IPS DF 19.7 (cell line): ENCODE results near the gene PLCB2.

Experiments
- DNase-seq: peaks from one replicate; pipeline ENCODE4 v3.0.0-alpha.2; 2013; ENCODE audit warnings: low read depth, low spot score

The PLCB2 gene

DNA sequence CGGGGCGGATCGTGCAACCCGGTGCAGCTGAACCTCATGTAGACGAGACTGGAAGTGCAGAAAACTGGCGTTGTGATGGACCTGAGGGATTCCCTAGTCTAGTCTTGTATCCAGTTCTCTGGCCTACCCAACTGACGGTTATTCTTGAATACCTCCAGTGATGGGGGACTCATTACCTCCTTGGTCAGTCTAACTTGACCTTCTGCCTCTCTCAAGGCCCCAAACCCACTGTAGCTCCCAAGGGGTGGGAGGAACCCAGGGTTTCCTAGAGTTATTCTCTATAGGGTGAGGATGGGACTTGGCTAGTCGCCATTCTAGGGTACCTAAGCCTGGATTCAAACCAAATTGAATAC is 57.5 kb downstream of the PLCB2 start:
- DNase-seq: no peak

DNA sequence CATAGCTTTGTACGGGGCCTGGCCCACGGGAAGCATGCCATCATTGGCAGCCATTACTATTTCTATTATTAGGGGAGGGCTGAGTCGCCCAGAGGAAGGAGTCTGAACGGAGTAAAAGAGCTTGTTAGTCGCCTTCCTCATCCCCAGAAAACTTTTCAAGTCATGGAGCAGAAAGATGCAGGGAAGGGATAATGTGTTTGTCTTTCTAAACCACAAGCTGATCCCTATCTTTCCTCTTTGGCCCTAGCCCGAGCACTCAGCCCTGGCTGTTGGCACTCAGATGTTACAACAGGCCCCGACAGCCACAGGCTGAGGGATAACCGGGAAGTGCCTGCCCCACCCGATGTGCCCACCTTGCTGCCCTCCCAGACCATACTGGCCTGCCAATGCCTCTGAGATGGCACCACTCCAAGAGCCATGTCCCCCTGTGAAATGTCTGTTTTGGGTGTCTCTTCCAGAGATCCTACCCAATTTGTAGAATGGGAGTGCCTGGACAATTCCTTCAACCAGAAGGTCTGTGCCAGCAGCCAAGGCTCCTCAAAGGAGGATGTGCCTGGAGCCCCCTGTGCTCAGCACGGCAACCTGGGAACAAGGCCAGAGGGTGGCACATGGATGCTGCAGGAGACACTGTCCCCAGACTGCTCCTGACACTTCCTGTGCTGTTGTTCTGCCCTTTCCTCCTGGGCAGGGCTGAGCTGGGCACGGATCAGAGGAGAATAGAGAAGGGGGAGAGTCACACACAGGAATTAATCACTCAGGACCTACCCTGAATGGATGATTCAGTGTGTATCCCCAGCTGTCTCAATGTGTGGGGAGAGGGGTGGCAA is 58.0 kb downstream of the PLCB2 start:
- no peak for DNase-seq

DNA sequence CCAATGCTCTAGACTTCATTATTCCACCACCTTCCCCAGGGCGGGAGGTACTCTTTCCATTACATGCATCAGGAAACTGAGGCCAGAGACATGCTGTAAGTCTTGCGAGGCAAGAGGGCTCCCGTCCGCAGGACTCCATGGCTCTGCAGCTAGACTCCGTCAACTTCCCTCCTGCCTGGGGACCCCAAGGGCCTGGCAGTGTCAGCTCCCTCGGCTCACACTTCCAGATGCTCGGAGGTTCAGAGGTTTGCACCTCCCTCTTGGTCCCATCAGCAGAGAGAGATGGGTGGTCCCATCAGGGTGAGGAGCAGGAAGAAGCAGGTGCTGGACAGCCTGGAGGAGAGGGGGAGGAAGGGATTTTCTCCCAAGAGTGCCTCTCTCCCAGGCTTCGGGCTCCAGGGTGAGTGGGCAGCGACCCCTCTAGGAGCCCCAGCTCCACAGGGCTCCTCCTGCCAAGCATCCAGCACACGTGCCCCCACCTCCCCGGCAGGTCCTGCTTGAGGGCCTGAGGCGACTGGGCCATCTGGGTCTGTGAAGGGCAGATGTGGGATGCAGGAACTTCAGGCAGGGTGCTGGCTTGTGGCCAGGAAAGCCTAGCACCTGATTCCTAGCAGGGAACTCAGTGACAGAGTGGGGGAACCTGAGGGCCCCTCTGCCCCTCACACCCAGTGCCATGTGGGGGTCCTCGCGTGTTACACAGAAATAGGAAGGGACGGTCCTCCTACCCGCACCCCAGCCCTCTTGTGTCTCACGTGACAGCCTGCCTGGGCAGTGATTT is 59.5 kb downstream of the PLCB2 start:
- DNase-seq: no peak

DNA sequence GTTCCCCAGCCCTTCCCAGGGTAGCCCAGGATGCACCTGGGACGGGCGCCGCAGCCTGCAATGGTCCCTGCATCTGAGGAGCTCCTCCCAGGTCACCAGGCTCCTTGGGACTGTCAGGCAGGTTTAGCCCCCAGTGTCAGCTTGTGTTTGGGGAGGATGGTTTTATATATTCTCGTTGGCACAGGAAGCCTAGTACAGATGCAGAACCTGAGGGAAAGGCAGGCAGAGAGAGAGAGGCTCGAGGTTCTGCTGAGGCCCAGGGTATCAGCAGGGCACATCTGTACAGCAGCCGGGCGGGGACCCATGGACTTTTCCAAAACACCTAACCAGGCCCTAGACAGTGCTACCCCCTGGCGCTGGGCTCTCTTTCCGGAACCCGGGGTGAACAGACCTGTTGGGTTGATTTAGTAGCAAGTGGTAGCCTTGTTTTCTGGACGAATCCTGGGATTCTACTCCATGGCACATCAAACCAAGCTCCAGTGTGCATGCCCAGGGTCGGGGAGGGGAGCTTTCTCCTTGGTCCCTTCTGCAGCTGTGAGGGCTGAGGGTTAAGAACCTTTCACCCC is 60.2 kb downstream of the PLCB2 start:
- DNase-seq: no peak

DNA sequence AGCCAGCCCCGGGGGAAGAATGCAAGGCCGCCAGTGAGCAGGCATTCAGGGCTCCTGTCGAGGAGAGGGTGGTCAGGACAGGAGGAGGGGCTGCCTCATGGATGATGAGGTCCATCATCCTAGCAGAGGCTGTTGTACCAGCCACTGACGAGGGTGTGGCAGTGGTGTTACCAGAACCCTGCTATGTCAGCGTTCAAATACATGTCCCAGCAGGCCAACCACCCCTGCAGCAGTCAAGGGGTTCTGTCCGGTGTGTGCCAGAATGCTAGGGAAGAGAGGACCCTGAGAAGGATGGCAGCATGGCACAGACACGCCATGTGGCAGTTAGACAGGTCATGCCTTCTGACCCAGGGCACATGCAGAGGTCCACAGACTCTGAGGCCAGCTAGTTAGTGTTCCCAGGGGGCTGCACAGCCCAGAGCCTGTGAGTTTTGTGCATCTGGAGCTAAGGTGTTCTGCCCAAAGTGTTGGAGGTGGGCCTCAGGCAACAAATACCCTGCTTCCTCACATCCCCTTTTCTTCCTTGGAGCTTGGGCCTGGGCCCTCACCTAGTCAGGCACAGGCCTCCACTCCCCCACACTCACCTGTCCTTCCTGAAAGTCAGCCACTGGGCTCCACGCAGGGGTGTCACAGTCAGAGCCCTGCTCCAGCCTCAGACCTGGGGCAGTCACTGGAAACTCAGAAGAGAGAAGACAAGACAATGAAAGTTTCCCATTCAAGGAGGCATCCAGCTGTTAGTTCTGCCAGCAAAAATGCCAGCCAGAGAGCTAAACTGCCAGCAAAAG is 61.0 kb downstream of the PLCB2 start:
- DNase-seq: no peak

DNA sequence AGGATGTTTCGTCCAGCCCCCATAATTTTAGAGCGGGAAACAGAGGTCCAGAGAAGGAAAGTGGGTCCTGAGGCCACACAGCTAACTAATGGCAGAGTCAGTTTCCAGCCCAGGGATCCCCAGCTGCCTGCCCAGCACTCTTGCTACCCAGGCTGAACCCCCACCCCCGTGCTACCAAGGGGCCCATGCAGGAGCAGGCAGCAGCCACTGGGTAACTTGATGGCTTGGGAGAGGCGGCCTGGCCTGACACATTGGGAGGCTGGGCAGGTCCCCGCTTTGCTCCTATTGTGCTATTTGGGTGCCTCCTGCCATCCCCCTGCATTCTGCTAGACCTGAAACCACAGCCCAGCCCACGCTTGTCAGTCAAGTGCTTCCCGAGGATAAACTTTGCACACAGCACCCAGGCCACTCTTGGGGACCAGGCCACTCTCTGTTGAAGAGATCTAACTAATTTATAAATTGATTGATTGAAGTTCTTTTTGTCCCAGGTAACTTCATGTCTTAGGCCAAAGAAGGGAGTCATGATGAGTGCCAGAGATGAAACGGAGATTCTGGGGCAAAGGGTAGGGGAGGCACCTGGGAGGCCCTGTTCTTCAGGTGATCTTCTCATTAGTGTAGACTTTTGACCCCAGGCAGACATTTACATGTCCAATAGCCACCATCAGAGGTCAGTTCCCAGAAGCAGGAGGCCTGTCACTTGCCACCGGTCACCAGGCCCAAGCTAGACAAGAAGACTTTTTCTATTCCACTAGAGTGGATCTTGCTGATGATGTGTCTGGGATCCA is 61.9 kb downstream of the PLCB2 start:
- DNase-seq: no peak

DNA sequence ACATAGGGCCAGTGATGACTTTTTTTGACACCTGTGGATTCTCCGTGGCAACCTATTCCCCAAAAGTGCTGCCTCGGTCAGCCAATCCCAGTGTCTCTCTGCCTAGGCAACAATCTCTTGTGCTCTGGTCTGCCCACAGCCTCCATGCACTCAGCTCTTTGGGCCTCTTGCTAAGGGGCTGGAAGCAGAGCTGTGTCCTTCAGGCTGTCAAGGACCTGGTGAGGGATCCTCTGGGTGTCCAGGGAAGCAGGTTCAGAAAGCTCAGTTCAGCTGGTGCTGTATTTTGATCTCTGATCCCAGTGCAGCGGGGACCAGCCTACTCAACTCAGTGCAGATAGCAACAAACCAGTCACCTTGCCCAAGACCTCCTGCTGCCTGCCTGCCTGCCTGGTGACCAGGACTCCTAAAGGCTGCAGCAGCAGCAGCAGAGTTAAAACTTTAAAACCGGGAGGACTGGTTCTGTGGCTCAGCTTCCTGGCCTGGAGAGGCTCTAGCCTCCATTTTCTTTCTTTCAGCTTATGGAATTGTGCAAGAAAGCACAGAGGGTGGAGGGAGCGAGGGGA is 62.7 kb downstream of the PLCB2 start:
- no peak for DNase-seq

DNA sequence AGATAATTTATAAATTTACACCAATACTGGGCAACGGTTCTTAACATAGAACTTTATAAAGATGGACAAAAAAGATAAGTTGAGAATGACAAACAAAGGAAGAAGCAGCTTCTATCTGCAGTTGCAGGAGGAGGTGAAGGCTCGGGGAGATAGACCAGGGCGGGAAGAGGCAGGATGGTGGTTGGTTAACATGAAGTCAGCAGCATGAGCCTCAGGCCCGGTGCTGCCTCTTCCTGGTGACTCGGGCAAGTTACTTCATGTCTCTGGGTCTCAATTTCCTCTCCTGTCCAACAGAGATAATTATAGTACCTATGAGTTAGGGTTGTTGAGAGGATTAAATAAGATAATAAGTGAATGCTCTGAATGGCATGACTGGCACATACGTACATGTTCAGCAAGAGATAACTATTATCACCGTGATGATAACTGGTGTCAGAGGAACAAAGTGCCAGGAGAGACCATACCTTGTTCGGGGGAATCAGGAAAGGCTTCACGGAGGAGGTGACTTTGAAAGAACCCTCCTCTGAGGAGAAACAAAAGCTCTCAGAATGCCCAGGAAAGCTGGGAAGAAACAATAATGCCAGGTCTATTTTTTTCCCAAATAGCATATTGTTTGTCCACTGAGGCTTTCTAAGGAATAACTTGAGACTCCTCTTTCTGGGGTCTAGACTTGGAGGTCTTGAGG is 64.5 kb downstream of the PLCB2 start:
- DNase-seq: no peak

DNA sequence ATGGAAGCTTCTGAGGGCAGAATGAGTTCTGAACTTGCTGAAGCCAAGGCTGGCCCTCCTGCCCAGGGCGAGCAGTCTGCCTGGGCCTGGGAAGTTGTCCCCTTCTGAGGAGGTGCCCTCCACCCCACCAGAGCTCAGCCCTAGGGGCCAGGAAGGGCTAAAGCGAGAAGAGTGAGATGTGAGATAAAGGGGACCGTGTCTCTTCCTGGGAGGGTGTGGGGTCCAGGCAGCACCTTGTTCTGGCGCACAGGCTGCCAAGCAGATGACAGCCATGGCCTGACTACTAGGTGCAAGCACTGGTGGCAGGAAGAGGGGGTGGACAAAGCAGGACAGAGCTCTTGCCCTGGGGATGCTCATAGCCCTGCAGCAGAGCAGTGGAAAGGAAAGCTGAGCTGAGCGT is 65.1 kb downstream of the PLCB2 start:
- DNase-seq: no peak

DNA sequence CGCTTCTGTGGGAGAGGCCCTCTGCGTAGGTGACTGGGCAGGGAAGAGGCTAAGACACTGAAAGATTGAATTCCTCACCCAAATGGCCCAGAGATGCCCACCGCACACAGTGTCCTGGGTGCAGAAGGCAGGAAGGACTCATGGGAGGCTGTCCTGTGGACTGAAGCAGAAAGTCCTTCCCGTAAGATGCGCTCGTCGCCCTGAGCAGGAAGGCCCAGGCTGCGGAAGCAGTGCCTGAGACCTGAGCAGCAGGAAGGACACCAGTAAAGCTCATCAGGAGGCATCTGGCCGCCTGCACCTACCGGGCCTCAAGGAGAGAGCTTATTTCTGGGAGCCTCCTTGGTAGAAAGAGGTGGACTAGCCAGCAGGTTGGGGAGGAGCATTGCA is 65.5 kb downstream of the PLCB2 start:
- DNase-seq: no peak

DNA sequence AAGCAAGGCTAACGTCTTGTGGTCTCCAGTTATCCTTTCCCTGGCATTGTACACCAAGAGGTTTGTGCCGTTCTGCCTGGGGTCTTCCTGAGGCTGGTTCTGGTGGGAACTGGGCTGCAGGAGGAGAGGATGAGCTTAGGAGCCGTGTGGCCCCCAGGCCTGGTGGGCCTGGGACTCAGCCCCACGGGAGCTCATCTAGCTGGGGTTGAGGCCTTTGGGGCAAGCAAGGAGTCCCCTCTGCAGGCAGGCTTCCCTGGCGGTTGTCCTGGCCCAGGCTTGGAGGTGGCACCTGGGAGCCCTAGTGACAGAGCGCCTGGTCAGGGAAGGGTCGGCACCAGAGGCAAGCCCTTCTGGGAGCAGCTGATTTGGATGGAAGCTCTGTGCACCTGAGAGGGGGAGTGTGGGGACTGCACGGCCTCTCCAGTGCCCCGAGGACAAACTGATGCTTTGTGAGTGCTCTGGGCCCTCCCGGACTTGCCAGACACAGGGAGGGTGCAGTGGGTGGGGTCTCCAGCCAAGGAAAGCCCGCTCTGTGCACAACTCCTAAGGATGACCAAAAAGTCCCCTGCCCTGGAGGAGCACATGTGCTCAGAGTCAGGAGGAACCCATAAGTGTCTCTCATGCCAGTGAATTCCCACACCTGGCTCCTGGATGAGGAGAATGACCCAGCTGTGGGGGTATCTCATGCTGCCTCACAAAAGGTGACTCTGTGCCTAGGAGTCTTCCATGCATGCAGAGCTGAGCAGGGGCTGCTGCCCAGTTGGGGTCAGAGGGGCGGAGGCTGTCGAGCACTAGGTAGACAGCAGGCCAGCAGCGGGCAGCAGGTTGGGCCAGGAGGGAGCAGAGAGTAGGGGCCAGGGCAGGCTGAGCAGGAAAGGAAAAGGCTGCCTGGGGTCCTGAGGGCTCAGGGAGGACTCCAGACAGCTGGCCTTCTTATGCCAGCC is 66.2 kb downstream of the PLCB2 start:
- DNase-seq: no peak

DNA sequence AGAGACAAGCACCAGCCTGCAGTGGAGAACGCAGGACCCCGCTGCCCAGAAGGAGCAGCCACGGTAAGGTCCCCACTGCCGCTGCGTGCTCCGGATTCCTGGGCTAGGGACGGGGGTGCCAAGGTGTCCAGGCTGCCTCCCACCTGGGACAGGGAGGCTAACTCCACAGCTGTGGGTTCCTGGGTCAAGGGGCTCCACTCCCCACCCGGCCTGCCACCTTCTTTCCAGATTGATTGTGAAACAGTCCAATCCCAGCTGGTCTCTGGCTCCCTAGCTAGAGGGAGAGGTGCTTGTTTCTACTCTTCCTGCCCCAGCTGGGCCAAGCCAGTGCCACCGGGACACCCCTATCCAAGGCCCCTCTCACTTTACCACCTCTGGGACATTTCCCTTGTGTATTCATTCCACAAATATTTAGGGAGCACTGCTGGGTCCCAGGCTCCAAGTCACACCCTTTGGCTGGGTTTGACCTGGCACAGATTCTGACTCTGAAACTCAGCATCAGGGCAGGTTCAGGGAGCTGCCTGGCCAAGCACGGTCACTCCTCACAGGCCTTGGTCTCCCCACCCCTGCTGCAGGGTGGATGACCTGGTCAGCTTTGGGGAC is 67.0 kb downstream of the PLCB2 start:
- DNase-seq: no peak

DNA sequence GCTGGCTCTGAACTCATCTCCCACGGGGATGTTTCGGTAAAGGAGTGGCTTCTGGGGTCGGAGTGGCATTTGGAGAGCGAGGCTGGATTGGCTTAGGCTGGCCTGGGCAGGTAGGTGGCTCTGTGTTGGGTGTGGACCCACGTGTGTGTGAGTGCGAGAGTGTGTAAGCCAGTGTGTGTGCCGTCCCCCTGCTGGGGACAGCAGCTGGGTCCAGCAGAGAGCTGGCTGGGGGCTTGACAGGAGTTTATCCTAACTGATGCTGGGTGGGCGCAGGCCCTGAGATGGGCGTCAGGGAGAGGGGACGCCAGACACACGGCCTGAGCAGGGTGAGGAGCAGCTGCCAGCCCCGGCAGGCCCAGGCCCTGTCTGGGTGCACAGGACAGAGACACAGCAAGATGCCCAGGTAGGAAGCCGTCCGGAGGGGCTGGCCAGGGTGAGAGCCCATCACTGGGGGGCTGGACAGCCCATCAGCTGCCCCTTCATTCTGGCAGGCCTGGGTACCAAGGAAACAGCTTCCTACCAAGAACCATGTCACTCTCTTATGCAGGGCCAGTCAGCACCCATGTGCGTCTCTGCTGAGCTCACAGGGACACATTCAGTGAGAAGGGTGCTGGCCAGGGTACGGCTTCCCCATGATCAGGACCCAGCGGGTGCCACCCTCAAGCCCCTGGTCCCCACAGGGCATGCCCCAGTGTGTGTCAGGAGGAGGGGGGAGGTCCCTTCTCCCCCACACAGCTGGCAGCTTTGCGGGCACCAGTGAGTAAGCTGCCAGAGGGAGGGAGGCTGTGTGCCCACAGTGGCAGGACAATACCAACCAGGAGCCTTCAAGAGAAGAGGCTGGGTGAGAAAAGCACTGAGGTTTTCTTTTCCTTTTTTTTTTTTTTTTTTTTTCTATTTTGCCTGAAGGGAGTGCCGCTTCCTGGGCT is 67.8 kb downstream of the PLCB2 start:
- DNase-seq: no peak

DNA sequence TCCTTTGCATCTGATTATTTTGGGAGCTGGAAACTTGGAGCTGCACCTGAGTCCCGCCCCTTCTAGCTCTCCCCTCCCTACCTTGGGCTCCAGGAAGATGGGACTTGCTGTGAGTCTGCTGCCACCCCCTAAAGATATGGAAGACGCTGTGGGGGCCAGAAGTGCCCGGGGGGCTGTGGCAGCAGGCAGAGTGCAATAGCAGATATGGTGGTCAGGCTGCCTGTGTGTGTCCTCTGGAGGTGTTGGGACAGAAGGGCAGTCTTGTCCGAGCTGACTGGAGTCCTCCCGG is 68.4 kb downstream of the PLCB2 start:
- DNase-seq: no peak

DNA sequence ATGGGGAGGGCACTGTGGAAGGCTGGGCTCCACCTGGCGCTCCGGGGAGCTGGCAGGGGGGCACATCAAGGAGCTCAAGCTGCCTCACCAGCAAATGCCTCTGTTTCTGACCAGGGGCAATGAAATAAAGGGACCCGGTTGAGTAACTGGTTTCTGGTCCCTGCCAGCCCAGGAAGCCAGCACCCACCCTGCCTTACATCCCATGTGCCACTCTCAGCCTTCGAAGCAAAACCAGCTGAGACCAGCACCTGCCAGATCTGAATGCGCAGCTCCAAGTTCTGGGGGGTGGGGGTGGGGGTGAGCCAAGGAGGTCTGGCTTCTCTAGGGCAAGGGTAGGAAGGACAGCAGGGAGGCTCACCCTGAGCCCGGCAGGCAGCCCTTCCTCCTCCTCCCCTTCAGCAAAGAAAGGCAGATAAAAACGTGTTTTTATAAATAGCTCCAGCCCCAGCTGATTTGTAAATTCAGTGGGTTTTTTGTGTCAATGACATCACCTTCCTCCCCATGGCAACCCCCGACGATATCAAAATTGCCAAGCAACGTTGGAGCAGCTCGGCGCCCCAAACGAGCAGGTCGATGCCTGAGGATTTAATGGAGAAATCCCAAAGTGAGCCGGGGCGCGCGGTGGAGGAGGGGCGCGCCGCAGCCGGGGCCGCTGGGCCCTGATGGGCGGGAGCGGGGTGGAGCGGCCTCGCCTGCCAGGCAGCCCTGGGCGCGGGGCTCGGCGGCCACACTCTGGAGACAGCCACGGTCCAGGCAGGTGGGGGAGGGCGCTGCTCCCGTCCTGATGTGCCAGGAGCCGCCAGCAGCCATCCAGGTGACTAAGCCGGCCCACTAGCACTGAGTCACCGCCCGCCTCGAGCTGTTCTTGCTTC is 69.0 kb downstream of the PLCB2 start, which contains the start of gene PAK6:
PAK6 (plus strand) TSS at position 532 of the 872 bp plus-strand sequence. CDS start 25,723 bp downstream, outside the sequence.
- DNase-seq: no peak
